GM19023 (cell line): ENCODE results near the gene MT2A.

Experiments used
- ATAC-seq: cut with Tn5 transposase; IDR thresholded peaks from one replicate; pipeline ENCODE4 v1.9.1; 2021; ENCODE audit warnings: mild to moderate bottlenecking, moderate library complexity; ENCODE audit not compliant: unreplicated experiment

The MT2A gene

DNA sequence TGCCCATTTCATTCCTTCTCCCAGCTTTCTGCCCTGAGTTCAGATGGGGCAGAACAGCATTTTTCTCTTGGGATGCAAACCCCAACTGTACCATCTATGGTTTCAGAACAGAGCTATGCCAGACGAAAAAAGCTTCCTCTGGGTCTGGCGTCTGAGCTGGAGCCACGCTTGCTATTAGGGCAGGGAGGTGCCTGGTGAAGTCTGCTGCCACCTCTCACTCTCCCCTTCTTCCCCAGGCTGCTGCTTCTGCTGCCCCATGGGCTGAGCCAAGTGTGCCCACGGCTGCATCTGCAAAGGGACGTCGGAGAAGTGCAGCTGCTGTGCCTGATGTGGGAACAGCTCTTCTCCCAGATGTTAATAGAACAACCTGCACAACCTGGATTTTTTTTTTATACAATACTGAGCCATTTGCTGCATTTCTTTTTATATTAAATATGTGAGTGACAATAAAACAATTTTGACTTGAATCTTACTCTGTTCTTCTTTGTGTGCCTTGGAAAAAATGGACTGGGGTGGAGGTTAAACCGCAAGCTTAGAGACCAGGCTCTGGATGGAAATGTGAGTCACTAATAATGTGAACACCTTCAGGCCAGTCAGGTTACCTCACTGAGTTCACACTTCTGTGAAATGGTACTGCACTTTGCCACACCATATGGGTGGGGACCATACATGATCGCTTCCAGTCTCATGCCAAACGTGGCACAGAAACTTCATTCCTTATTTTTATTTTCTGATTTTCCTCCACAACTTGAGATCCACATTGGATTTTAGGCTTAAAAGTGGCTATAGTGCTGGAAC is 28.4 kb downstream of the MT2A start:
- no peak for ATAC-seq

- ATAC-seq: no peak
Observed at GRCh38 chr16:56637814-56638750, 29.7 kb downstream of the MT2A start, which contains the start of gene MT1A. TSS of gene MT1A (plus strand) at chr16:56638666. CDS start at chr16:56638739, 73 bp downstream.

- ATAC-seq: no peak
Observed at GRCh38 chr16:56639045-56639444, 30.7 kb downstream of the MT2A start.

- no peak for ATAC-seq
Observed at GRCh38 chr16:56640076-56640475, 31.7 kb downstream of the MT2A start.

- no peak for ATAC-seq
Observed at GRCh38 chr16:56641166-56641565, 32.8 kb downstream of the MT2A start.

- peak; percentile 64 for ATAC-seq
Observed at GRCh38 chr16:56643080-56643778, 34.8 kb downstream of the MT2A start.

- no peak for ATAC-seq
Observed at GRCh38 chr16:56643833-56644232, 35.4 kb downstream of the MT2A start.

GRCh38 chr16:56645311-56645710 is 36.9 kb downstream of the MT2A start:
- no peak for ATAC-seq

GRCh38 chr16:56645838-56646237 is 37.5 kb downstream of the MT2A start:
- no peak for ATAC-seq

DNA sequence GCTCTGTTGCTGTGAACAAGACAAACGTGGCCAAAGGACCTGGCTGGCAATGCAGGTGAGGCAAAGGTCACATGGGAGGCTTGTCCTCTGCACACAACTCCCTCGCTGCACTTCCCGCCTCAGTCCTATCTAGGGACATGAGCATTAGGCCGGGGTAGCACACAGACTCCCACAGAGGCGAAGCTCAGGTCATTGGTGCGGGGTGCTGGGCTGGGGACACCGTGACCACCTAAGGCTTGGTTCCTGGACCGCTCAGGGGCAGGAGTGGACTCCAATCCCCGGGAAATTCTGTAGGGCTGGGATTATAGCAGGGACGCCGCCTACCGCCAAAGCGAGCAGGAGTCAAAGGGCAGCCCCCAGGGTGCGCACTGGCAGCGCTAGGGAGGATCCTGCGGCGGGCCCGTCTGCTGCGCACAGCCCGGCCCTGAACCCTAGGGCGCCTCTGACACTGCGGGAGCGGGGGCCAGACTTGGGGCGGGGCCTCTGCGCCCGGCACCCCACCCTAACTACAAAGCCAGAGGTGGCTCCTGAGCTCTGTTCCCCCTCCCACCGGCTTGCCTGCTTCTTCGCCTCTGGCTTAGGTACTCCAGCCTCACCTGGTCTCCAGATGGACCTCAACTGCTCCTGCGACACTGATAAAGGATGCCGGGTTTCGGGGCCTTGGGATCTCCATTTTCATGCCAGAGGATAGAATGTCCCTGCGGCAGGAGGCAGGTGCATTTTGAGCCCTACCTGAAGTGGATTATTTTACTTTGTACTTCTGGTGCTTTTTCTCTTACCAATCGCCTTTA is 39.5 kb downstream of the MT2A start:
- no peak for ATAC-seq

DNA sequence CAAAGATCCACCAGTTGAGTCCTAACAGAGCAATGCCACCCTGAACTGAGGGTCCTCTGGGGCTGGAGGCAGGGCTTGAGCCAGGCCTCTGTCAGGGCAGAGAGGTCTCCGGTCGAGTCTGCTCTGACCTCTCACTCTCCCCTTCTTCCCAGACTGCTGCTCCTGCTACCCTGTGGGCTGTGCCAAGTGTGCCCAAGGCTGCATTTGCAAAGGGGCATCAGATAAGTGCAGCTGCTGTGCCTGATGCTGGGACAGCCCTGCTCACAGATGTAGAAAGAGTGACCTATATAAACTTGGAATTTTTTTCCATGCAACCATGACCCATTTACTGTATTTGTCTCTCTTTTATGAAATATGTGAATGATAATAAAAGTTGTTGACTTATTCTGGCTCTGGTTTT is 40.9 kb downstream of the MT2A start:
- no peak for ATAC-seq

DNA sequence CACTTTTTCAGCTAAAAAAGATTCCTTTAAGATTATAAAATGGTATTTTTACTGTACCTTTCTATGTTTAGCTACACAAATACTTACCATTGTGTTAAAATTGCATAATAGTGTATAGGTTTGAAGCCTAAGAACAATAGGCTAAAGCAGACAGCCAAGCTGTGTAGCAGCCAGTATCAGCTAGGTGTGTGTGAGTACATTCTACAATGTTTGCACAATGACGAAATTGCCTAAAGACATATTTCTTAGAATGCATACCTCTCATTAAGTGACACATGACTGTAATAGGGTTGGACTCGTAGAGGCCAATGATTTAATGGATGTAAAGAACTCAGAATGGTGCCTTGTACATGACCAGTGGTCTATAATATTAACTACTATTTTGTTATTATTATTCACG is 41.4 kb downstream of the MT2A start:
- ATAC-seq: no peak

DNA sequence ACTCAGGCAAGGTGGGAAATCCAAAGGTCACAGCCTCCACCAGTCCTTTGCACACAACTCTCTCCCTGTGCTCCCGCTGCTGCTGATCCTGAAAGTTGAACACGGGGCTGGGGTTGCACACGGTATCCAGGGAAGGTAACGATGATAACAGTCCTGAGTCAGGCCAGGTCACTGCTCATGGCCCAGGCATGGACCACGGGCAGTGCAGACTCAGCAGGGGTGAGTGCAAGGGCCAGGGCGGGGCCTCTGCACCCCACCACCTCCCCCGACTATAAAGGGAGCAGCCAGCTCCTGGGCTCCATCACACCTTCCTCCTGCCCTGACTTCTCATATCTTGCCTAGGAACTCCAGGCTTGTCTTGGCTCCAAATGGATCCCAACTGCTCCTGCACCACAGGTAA is 43.2 kb downstream of the MT2A start, which contains the start of gene MT1B:
TSS of gene MT1B (plus strand) at position 301 of the 400 bp plus-strand sequence. CDS start at position 369, 68 bp downstream.
- no peak for ATAC-seq

- no peak for ATAC-seq
Observed at GRCh38 chr16:56652600-56652999, 44.2 kb downstream of the MT2A start.

DNA sequence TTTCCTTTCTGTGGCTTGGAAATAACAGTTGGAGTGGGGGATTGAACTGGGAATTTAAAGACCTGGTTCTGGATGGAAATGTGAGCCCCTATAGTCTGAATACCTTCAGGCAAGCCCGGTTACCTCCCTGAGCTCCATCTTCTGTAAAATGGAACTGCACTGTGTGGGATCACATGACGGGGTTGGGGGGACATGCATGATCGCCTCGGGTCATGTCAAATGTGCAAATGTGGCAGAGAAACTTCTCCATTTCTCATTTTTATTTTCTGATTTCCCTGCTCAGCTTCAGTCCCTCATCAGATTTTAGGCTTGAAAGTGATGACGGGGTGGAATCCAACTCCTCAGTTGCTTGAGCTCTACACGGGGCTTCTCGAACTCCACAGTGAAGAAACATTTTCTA is 44.8 kb downstream of the MT2A start:
- ATAC-seq: no peak

- ATAC-seq: no peak
Observed at GRCh38 chr16:56657555-56658326, 49.4 kb downstream of the MT2A start, which contains the start of gene MT1F. TSS of gene MT1F (plus strand) at chr16:56657959. CDS start at chr16:56658059, 100 bp downstream.

DNA sequence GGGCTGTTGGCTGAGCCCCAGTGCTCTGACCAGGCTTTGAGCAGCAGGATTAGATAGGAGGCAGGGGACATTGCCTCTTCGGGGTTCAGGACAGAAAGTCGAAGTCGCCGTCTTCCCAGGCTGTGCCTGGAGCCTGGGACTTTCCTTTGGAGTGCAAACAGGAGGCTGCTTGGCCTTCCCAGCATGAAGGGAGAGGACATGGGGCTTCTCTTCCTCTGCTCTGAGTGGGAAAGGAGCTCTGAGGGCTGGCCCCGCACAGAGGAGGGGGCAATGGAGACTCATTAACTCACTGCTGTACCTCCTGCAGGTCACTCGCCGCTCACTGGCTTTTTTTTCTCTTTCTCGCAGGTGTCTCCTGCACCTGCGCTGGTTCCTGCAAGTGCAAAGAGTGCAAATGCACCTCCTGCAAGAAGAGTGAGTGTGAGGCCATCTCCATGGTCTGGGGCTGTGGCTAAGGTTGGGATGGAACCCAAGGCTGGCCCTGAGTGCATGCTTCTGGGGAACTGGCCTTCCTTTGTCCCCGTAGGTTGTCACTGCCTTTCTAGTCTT is 50.0 kb downstream of the MT2A start:
- no peak for ATAC-seq
